HG03025 (cell line): ENCODE measurements around the gene S100A13.
"Not testable (repeated sequence)": the region's sequence is repeated elsewhere in the genome, so short reads cannot be mapped to it uniquely, and the experiment has no call there.

Experiments used
- ATAC-seq: cut with Tn5 transposase; IDR thresholded peaks from one replicate; pipeline ENCODE4 v1.9.1; 2021; ENCODE audit warnings: mild to moderate bottlenecking, moderate library complexity; ENCODE audit not compliant: unreplicated experiment, low FRiP score

Gene S100A13

DNA sequence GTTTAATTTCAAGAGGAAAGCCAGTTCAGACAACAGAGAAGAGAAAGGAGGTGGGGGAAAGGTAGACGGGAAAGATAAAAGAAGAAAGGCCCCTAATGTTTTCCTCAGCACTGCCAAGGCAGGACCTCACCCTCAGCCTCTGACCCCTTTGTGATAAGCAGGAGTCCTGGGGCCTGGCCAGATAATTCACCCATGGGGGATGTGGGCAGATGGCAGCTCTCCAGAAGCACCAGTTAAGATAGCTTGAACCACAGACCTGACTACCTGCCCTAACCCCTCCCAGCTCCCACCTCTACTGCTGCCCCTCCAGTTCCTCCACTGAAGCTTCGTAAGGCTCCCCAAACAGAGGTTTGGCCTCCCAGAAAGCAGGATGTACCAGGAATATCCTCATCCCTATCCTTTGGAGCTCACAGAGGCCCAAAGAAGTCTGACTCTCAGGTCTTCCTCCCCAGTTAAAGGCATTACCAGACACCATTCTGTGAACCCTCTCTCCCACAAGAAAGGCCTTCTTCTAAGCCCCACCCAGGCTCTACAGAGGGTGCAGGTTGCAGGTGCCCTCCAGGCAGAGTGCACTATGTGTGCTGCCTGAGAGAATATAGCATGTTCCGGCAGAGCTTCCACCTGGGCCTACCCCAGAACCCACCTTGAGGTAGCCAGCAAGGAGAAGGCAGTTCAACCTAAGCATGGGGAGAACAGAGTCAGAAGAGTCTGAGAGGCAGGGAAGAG lies 22.0 kb upstream of the S100A13 start:
- no peak for ATAC-seq

DNA sequence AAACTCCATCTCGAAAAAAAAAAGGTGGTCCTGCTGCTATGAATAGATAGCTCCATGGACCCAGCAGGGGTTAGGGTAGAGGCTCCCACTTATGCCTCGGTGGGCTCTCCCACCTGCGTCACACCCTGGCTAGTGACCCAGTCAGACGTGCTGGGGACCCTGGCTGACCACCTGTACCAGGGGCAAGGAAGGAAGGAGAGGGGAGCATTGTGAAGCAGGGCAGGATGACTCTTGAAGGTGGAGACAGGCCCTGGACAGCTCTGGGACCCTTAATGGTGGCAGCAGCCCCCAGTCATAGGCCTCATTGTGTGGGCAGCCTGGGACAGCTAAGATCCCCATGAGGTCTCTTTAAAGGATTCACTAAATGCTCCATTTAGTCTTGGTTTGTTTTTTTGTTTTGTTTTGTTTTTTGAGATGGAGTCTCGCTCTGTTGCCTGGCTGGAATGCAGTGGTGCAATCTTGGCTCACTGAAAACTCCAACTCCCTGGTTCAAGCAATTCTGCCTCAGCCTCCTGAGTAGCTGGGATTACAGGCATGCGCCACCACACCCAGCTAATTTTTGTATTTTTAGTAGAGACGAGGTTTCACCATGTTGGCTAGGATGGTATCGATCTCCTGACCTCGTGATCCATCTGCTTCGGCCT lies 20.8 kb upstream of the S100A13 start:
- no peak for ATAC-seq

DNA sequence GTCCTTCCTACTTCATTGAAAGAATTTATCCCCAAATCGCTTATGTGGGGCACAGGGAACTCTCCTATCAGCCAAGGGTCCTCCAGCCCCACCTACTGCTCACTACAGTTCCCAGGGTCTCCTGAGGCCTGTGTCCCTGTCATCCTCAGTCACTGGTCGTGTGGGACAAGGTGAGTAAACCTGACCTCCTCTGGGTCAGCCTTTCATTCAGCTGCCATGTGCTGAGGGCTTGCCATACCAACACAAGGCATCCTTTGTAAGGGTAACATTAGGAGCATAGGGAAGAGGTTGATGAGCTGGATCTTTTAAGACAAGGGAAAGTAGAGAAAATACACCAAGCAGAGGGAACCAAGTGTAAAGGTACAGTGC lies 20.0 kb upstream of the S100A13 start:
- no peak for ATAC-seq

DNA sequence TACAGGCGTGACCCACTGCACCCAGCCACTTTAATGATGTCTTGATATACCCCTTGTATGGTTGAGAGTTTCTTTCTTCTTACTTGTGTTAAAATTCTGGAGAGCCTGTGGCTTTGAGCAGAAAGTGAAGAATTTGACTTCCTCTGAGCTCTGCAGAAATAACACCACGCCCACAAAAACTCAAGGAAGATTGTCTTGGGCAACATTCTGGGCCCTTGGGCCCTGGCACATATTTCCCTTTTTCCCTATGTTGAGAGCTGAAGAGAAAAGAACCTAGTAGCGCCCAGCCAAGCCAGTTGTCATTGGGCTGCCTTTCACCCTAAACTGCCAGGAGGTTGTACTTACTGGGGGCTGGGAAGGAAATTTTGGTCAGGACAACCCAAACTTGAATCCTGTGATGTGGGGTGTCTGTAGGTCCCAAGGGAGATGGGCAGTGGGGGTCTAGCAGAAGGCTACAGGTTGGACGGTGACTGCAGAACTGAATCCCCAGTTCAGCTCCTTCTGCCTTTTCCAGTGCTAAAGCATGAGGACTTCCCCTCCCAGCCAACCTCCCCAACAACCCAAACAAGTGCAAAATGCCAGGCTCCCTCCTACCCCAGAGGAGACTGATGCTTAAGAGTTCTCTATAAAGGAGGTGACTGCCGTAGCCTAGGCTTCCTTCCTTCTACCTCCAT lies 19.5 kb upstream of the S100A13 start:
- ATAC-seq = no peak

DNA sequence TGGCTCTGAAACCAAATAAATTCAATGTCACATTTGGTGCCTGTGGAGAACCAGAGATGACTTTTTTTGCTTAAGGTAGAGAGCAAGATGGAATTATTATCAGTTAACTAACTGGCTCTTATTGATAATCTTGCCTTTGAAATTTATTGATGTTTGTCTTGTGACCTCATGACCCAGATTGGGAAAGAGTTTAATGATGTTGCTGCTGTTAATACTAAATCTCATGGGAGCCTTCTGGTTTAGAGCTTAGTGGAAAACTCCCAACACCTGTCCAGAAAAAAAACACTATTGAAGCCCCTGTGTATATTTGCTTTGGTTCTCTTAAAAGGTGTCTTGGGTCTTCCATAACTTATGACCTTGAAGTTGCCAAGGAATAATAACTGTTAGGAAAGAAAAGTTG lies 16.5 kb upstream of the S100A13 start:
- ATAC-seq = no peak

DNA sequence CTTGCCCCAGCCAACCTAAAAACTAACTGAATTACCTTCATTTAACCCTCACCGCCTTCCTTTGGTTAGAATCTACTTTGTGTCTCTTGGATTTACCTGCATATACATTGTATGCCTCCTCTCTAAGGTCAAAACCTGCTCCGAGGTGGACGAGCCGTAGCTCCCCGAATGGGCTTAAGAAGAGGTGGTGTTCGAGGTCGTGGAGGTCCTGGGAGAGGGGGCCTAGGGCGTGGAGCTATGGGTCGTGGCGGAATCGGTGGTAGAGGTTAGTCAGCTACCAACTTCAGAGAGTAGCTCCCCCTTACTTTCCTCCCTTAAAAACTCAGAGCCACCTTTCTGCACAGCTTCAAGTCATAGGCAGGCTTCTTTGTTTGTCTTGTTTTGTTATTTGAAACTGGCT lies 15.8 kb upstream of the S100A13 start:
- ATAC-seq = no peak

DNA sequence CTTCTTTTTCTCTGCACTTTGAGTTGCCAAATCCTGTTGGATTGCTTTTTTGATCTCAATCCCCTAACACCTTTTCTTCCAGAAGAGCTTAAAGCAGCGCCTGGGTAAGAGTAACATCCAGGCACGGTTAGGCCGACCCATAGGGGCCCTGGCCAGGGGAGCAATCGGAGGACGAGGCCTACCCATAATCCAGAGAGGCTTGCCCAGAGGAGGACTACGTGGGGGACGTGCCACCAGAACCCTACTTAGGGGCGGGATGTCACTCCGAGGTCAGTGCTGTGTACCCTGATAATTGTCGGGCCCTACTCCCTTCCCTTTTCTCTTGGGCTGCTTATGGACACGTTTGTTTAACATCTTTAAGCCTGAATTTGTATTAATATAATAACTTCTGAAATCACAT lies 14.9 kb upstream of the S100A13 start:
- no peak for ATAC-seq

DNA sequence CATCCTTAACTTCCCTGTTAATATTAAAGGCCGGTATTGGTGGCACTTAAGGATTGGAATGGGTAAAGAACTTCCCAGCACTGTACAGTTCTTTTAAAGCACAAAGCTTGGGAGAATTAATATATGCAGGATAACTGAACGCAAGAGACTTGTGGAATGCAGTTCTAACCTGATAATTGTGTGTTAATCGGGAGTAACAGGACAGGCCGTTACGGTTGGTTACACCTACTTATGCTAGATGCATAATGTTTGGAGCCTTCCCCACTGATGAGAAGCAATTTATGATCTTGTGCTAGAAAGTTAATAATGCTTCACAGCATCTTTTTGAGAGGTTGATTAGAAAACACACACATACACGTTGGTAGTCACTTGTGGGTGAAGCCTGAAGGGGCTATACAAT lies 13.6 kb upstream of the S100A13 start:
- ATAC-seq = no peak

DNA sequence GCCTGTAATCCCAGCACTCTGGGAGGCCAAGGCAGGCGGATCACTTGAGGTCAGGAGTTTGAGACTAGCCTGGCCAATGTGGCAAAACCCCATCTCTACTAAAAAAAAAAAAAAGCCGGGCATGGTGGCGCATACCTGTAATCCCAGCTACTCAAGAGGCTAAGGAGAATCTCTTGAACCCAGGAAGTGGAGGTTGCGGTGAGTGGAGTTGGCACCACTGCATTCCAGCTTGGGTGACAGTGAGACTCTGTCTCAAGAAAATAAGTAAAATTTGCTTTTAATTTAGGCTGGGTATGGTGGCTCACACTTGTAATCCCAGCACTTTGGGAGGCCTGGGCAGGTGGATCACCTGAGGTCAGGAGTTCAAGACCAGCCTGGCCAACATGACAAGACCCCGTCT lies 12.9 kb upstream of the S100A13 start:
- not testable (repeated sequence) for ATAC-seq

DNA sequence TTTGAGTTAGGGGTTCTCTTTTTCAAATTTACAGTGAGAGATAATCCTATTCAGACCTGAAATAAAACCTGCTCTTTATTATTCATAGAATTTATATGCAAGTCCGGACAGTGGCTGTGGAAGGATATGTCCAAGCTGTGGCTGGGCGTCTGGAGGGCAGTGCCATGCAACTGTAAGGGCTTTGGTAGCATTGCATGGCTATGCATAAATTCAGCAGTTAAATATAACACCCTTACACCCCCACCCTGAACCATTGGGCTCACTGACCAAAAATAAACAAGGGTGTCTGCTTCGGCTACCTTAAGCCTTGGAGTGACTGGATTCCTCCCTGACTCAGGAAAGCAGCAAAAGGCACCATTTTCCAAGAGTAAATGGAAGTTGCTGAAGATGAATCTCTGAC lies 12.0 kb upstream of the S100A13 start:
- no peak for ATAC-seq

DNA sequence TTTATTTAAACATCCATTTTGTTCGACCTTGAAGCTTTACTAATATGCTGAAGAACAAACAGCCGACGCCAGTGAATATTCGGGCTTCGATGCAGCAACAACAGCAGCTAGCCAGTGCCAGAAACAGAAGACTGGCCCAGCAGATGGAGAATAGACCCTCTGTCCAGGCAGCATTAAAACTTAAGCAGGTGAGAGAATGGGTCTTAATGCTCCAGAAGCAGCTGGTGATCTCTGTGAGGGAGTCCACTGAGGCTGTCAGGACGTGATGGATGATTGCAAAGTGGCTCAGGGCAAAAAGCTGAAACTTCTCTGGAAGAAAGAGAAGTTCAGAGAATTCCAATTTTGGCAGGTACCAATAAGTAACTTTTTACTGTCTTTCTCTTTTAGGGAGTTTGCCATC lies 11.0 kb upstream of the S100A13 start:
- no peak for ATAC-seq

DNA sequence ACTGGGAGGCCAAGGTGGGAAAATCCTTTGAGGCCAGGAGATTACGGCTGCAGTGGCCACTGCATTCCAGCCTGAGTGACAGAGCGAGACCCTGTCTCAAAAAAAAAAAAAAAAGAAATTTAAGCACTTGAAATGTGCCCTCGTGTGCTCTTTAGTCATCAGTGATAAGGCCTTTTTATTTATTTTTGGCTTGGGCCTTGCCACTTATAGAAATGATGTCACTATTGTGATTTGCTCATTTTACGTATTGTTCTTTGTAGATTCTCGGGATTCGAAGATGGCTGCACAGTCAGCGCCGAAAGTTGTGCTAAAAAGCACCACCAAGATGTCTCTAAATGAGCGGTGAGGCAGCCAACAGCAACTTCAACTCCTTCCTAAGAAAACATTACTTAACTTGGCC lies 9.0 kb upstream of the S100A13 start:
- ATAC-seq = no peak

DNA sequence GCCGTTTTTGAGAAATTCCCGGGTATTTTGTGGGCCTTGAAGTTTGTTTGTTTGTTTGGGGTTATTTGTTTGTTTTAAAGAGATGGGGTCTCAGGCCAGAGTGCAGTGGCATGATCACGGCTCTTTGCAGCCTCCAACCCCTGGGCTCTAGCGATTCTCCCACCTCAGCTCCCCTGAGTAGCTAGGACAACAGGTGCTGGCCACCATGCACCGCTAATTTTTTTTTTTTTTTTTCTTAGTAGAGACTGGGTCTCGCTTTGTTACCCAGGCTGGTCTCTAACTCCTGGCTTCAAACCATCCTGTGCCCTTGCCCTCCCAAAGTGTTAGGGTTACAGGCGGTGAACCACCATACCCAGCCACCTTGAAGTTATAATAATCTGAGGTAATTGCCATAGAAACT lies 8.6 kb upstream of the S100A13 start:
- ATAC-seq = no peak

DNA sequence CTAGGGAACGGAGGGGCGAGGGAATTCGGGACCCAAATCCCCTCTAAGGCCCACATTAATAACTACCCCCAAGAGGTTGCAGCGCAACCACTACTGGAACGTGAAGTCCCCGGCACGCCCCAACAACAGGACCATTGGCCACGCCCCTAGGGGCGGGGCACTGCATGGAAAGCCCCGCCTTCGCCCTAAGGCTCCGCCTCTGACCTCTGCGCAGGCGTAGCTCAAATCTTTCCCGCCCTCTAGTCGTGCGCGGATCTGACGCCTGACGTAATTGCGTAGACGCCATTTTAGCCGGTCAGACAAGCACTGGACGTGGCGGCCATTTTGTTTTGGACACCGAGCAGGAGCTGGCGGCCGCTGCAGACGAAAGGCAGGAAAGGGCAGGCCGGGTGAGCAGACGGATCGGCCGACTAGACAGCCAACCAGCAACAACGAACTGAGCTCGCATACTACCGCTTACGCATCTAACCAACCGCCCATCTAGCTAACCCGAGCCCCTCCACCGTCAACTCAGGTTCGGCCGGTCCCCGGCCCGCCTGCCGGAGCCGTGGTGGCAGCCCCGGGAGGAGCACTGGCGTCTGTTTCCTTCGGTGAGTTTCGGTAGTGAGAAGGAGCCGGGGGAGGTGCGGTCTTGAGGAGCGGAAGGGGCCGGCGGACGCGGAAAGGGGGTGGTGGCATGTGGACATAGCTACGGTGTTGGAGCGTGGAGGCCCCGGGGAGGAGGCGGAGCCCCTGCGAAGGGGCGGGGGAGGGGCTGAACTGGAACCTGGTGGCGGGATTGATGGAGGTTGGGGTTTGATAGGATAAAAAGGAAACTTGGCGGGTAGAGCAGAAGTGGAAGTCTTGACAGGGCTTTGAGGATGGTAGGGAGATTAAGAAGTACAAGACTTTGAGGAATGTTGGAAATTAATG lies 6.7 kb upstream of the S100A13 start, which contains the start of gene CHTOP:
Gene CHTOP (plus strand): TSS at position 313 of the 912 bp plus-strand sequence. CDS start 2,523 bp downstream, outside the sequence.
- ATAC-seq = peak; percentile 93

DNA sequence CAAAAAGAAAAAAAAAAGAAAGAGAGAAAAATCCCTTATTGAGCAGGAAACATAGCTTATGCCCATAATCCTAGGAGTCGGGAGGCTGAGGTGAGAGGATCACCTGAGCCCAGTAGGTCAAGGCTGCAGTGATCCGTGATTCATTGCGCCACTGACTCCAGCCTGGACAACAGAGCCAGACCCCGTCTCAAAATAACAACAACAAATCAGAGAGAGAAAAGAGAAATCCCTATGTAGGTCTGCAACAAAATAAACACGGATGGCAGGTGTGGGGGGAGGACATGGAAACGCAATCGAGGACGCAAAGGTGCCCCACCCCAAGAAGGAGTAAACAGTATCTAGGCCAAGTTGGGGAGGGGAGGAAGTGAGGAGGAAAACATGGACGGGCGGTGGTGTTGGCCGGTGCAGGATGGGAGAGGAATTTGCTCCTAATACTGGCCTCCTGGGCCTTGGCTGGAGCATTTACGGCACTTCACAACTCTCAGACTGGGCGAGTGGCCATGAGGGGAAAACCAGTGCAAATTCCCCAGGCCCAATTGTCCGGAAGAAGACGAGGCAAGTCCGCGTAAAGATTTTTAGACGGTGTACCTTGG lies 6.0 kb upstream of the S100A13 start:
- ATAC-seq = no peak

DNA sequence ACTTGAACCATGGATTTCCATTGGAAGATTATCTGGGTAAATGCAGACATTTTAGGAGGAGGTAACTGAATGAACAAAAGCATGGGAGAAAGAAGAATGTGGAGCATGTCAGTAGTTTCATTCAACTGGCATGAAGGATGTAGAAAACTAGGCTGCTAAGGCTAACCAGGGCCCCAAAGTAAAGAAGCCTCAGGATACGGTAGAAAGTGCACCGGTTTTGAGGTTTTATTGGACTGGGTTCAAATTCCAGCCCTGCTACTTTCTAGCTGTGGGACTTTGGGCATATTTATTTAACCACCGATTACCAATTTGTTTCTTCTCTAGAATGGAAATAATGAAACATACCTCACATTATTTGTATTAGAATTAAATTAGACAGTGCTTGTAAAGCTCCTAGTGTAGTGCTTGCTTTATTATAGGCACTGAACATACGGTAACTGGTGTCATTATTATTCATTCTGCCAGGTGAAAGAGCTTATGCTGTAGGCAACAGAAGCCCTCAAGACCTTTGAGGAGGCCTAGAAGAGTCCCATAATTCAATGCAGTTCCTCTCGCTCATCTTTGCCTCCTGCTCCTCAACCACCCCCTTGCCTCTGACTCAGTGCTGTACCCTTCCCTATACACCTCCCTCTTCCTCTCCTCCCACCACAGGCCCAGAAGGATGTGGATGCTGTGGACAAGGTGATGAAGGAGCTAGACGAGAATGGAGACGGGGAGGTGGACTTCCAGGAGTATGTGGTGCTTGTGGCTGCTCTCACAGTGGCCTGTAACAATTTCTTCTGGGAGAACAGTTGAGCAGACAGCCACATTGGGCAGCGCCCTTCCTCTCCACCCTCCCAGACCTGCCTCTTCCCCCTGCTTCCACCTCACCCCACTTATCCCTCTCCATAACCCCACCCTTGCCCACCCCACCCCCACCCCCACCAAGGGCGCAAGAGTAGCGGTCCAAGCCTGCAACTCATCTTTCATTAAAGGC lies 4.0 kb upstream of the S100A13 start:
- no peak for ATAC-seq

DNA sequence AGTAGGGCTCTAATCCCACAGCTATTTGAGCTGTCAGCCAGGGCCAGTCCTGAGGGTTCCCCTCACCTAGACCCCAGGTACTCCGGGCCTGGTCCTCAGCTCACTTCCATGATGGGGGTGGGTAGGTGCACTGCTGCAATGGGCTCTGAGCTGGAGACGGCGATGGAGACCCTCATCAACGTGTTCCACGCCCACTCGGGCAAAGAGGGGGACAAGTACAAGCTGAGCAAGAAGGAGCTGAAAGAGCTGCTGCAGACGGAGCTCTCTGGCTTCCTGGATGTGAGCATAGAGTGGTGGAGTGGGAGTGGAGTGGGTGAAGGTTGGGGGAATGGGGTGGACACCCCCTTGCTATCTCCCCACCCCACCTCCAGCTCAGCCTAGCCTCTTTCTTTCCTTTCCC lies 3.1 kb upstream of the S100A13 start:
- ATAC-seq = no peak

DNA sequence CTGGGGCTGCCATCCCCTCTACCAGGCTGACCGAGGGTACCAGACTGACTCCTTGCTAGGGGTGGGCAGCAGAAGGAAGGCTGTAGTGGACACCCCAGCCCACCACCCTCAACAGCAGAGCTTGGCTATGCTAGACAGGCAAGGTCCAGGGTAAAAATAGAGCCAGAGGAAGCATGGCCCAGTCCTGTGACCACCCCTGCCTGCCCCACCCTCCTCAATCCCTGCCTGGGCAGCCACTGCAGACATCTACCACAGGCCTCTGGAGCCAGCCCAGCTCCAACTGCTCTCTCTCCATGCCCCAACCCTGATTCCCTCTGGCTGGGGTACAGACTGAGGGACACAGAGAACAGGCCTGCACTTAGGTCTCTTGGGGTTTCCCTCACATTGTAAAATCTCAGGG lies 2.7 kb upstream of the S100A13 start:
- no peak for ATAC-seq

DNA sequence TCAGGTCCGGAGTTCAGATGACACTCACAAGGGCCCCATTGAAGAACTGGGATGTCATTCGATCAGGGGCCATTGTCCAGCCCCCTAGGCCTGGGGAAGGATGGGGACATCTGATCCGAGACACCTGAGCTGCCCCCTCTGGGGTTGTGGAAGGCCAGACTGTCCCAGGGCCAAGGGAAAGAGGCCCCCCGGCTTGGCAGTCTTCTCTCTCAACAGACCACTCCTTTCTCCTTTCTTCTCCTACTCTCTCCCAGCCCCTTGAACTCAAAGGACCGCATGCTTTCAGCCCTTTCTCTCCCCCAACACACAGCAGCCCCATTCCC lies 2.0 kb upstream of the S100A13 start:
- ATAC-seq = no peak
